Measurements from ENCODE around the gene KRT84.

GRCh38 chr12:52364061-52364460 lies 21.4 kb downstream of the KRT84 start:
- TF ChIP-seq, protein P1, sequence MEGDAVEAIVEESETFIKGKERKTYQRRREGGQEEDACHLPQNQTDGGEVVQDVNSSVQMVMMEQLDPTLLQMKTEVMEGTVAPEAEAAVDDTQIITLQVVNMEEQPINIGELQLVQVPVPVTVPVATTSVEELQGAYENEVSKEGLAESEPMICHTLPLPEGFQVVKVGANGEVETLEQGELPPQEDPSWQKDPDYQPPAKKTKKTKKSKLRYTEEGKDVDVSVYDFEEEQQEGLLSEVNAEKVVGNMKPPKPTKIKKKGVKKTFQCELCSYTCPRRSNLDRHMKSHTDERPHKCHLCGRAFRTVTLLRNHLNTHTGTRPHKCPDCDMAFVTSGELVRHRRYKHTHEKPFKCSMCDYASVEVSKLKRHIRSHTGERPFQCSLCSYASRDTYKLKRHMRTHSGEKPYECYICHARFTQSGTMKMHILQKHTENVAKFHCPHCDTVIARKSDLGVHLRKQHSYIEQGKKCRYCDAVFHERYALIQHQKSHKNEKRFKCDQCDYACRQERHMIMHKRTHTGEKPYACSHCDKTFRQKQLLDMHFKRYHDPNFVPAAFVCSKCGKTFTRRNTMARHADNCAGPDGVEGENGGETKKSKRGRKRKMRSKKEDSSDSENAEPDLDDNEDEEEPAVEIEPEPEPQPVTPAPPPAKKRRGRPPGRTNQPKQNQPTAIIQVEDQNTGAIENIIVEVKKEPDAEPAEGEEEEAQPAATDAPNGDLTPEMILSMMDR (IDR thresholded peaks at IDR 0.05; ENCODE audit: poor library complexity, severe bottlenecking) = no peak
- no peak for TF ChIP-seq POLR2AphosphoS5 (IDR thresholded peaks at IDR 0.05)
- TF ChIP-seq EZH2 (IDR thresholded peaks at IDR 0.05; ENCODE audit: borderline replicate concordance, insufficient read depth, low read length, poor library complexity, severe bottlenecking) = no peak
